Thyroid gland (tissue), 4 donors: ENCODE data around the gene GRIN2A. TPM values are rescaled to one million over a fixed set of nuclear protein-coding genes. Genes with fewer than 3 reads are reported as not detected.
A peak's percentile ranks its signal among the peaks of the same experiment; 100 is the strongest.

ENCODE experiments used
- DNase-seq, 2 donors: peaks; one replicate each; pipeline ENCODE4 v3.0.0-alpha.2; 2019
- H3K27ac ChIP-seq, 3 donors: fragments of 200-600 bp; sonication (generic); 1 replicate in 2 of 3; 2 replicates in 1 of 3; pipeline ENCODE4 v1.5.1; 2016 to 2019; ENCODE audit warnings: mild to moderate bottlenecking in 1 of 3, moderate library complexity in 1 of 3
- H3K27me3 ChIP-seq: fragments of 200-600 bp; sonication (generic); one replicate; pipeline ENCODE4 v1.5.1; 2019
- H3K36me3 ChIP-seq, 2 donors: fragments of 200-600 bp; sonication (generic); one replicate each; pipeline ENCODE4 v1.5.1; 2016 to 2019
- H3K4me1 ChIP-seq, 2 donors: fragments of 200-600 bp; sonication (generic); one replicate each; pipeline ENCODE4 v1.5.1; 2017 to 2019
- H3K4me3 ChIP-seq, 3 donors: fragments of 200-600 bp; sonication (generic); replicated peaks in 1 of 3; 1 replicate in 2 of 3; 2 replicates in 1 of 3; pipeline ENCODE4 v1.5.1; 2016; ENCODE audit warnings: mild to moderate bottlenecking in 1 of 3
- H3K9me3 ChIP-seq: fragments of 200-600 bp; sonication (generic); one replicate; pipeline ENCODE4 v1.5.1; 2017
- CTCF ChIP-seq, 6 experiments: fragments of 200-600 bp in 3 of 6; fragments of 450-650 bp in 3 of 6; sonication (generic) in 3 of 6; IDR thresholded peaks; one replicate each; pipeline ENCODE4 v1.5.1; 2016 to 2019; ENCODE audit warnings: antibody characterized with exemption in 6 of 6, mild to moderate bottlenecking in 2 of 6, inconsistent platforms in 1 of 6, moderate library complexity in 1 of 6
- POLR2A ChIP-seq, 2 donors: fragments of 450-650 bp; IDR thresholded peaks; one replicate each; pipeline ENCODE4 v1.6.1; 2017; ENCODE audit warnings: antibody characterized with exemption in 2 of 2, mild to moderate bottlenecking in 2 of 2, moderate library complexity in 1 of 2
- WGBS, 2 donors: methylation state at CpG; one replicate each; pipeline ENCODE4 v1.1.5; 2017; 5-methylcytosine and 5-hydroxymethylcytosine counted together
- intact Hi-C: fragments of 100-400 bp; cut with DNase I; formaldehyde crosslinking; loops from one replicate; pipeline ENCODE4 v1.15.1; 2023
- total RNA-seq, 4 donors: library from RNA; depleted of rRNA; stranded (reverse); fragments of >200 nt; gene quantifications; one replicate each; pipeline ENCODE4 v1.2.3, GENCODE V29; 2016

The GRIN2A gene
- total RNA-seq, 4 donors from 2014 or later: 0.11 to 1.3 (median 0.53) TPM

- intact Hi-C loops: loop anchor here (10.0 kb wide), 3 partner anchors 536 to 1016 kb away; no protein-coding TSS in a partner anchor
- peaks cover 6% of the 10 kb centered on the region for H3K27me3 ChIP-seq
- peak overlapping the region in 1 of 3 donors; percentile 26 for H3K4me3 ChIP-seq
- H3K36me3 ChIP-seq: no peaks in the 10 kb centered on the region
- TF ChIP-seq POLR2A (IDR thresholded peaks at IDR 0.05): no peak
- TF ChIP-seq CTCF (IDR thresholded peaks at IDR 0.05): peak in 4 of 6 experiments; percentile 15 to 40 (median 30)
- 3 to 5% methylated on average over 11 to 15 of the region's 24 CpGs for WGBS, 2 donors
- H3K27ac ChIP-seq: no peak overlapping the region
- H3K9me3 ChIP-seq: no peaks in the 10 kb centered on the region
- peak; percentile 44 to 49 for DNase-seq
- H3K4me1 ChIP-seq: peaks cover 20 to 28% of the 10 kb centered on the region in 2 donors
Measured at GRCh38 chr16:10180771-10181163, 1.5 kb downstream of the GRIN2A start.

GRCh38 chr16:10180042-10180770 is 2.0 kb downstream of the GRIN2A start:
- TF ChIP-seq CTCF (IDR thresholded peaks at IDR 0.05) (no peak), POLR2A (IDR thresholded peaks at IDR 0.05) (no peak)

GRCh38 chr16:10178526-10178925 is 3.7 kb downstream of the GRIN2A start:
- intact Hi-C loops: no loop called here
- H3K27me3 ChIP-seq: peaks cover 6% of the 10 kb centered on the region
- H3K9me3 ChIP-seq: no peaks in the 10 kb centered on the region
- peaks cover 20 to 28% of the 10 kb centered on the region in 2 donors for H3K4me1 ChIP-seq
- H3K27ac ChIP-seq: no peak overlapping the region
- TF ChIP-seq POLR2A (IDR thresholded peaks at IDR 0.05) (no peak), CTCF (IDR thresholded peaks at IDR 0.05) (no peak)
- 85 to 92% methylated on average over 3 of the region's 3 CpGs for WGBS, 2 donors
- H3K36me3 ChIP-seq: no peaks in the 10 kb centered on the region
- H3K4me3 ChIP-seq: no peak overlapping the region
- no peak for DNase-seq

More at GRCh38 chr16:10180042-10180770, 2.0 kb downstream of the GRIN2A start:
- no peak for DNase-seq
- no peaks in the 10 kb centered on the region for H3K9me3 ChIP-seq
- 28 to 40% methylated on average over 33 to 38 of the region's 53 CpGs for WGBS, 2 donors
- intact Hi-C loops: loop anchor here (10.0 kb wide), 3 partner anchors 535 to 1015 kb away; no protein-coding TSS in a partner anchor
- peaks cover 20 to 28% of the 10 kb centered on the region in 2 donors for H3K4me1 ChIP-seq
- peaks cover 6% of the 10 kb centered on the region for H3K27me3 ChIP-seq
- no peak overlapping the region for H3K27ac ChIP-seq
- no peaks in the 10 kb centered on the region for H3K36me3 ChIP-seq
- H3K4me3 ChIP-seq: no peak overlapping the region

- WGBS, 2 donors: 87 to 91% methylated on average over 2 of the region's 2 CpGs
- TF ChIP-seq POLR2A (IDR thresholded peaks at IDR 0.05) (no peak), CTCF (IDR thresholded peaks at IDR 0.05) (no peak)
- H3K9me3 ChIP-seq: no peaks in the 10 kb centered on the region
- H3K36me3 ChIP-seq: no peaks in the 10 kb centered on the region
- H3K4me1 ChIP-seq: peaks cover 18 to 26% of the 10 kb centered on the region in 2 donors
- no peak for DNase-seq
- H3K4me3 ChIP-seq: no peak overlapping the region
- peaks cover 6% of the 10 kb centered on the region for H3K27me3 ChIP-seq
- intact Hi-C loops: no loop called here
- H3K27ac ChIP-seq: no peak overlapping the region
Measured at GRCh38 chr16:10178080-10178479, 4.1 kb downstream of the GRIN2A start.
